ENCODE data around the gene KASH5. TPM values are rescaled to one million over a fixed set of nuclear protein-coding genes. Genes with fewer than 3 reads are reported as not detected.
"Not testable (repeated sequence)": the region's sequence is repeated elsewhere in the genome, so short reads cannot be mapped to it uniquely, and the experiment has no call there.

KASH5 gene
- total and polyA plus RNA-seq, 7 experiments from 2014 or later: 0.27 to 0.97 (median 0.42) TPM; not detected in 4

- H3K27me3 ChIP-seq (ENCODE audit: control insufficient read depth in 2 of 2, insufficient read depth in 2 of 2, low read length in 2 of 2): peaks cover 23 to 32% of the 10 kb centered on the region in 2 donors
- Mint-ChIP-seq H3K9me3 (peaks cover 0 to 2% (median 0%) of the 10 kb centered on the region in 11 donors), H3K4me3 (peak overlapping the region; percentile 75 to 88 (median 83)), H3K27me3 (peaks cover 36 to 48% (median 39%) of the 10 kb centered on the region in 5 donors), H3K4me1 (peaks cover 29 to 54% (median 37%) of the 10 kb centered on the region in 7 donors), H3K36me3 (peaks cover 2 to 15% (median 9%) of the 10 kb centered on the region in 5 donors), H3K27ac (peak overlapping the region; percentile 59 to 91 (median 83))
- H3K36me3 ChIP-seq (ENCODE audit: control insufficient read depth in 2 of 3, insufficient read depth in 3 of 3, low read length in 3 of 3): peaks cover 0 to 27% (median 4%) of the 10 kb centered on the region in 3 experiments
- H3K9me3 ChIP-seq (ENCODE audit: control insufficient read depth in 2 of 3, low read length in 3 of 3): no peaks in the 10 kb centered on the region
- H3K4me3 ChIP-seq (ENCODE audit: low read length): peak overlapping the region; percentile 57
- intact Hi-C loops (cut with micrococcal nuclease): loop anchor here (1.0 to 10.0 kb wide), 22 partner anchors 8 to 358 kb away; partner anchors contain the start of genes CD37 (in 2 of the 2), DKKL1 (in 2 of the 2), PTH2 (in 2 of the 2) and ALDH16A1 (in 1 of the 2)
- peaks cover 12 to 15% of the 10 kb centered on the region in 2 donors for H3K4me1 ChIP-seq (ENCODE audit: control insufficient read depth in 2 of 2, insufficient read depth in 2 of 2, low read length in 2 of 2)
- ChIA-PET POLR2A (interaction anchor here (0.6 to 1.2 kb wide), 5 partner anchors 27 to 1671 kb away, joined by 3 to 6 read pairs (median 3); no protein-coding TSS in a partner anchor), CTCF (interaction anchor here (0.6 to 4.2 kb wide), 8 partner anchors 26 to 230 kb away, joined by 3 to 28 read pairs (median 6); no protein-coding TSS in a partner anchor)
- peak overlapping the region; percentile 51 for H3K27ac ChIP-seq (ENCODE audit: low read depth, low read length)
- DNase-seq (peak; percentile 90 to 98 (median 95)), ATAC-seq (peak; percentile 96)
Measured at GRCh38 chr19:49443366-49444099, 55.5 kb downstream of the KASH5 start.

- DNase-seq; H3K9me3 ChIP-seq (ENCODE audit: control insufficient read depth in 2 of 3, low read length in 3 of 3); H3K27ac ChIP-seq (ENCODE audit: low read depth, low read length); H3K4me3 ChIP-seq (ENCODE audit: low read length); ATAC-seq; H3K9me3 Mint-ChIP-seq: not testable (repeated sequence)
- H3K4me3 Mint-ChIP-seq: peak overlapping the region; percentile 50 to 88 (median 83)
- H3K4me1 Mint-ChIP-seq: peaks cover 36 to 60% (median 42%) of the 10 kb centered on the region in 7 donors
- peaks cover 29 to 42% (median 32%) of the 10 kb centered on the region in 5 donors for H3K27me3 Mint-ChIP-seq
- Histone ChIP-seq H3K4me1 (ENCODE audit: control insufficient read depth in 2 of 2, insufficient read depth in 2 of 2, low read length in 2 of 2) (peaks cover 12 to 15% of the 10 kb centered on the region in 2 donors), H3K36me3 (ENCODE audit: control insufficient read depth in 2 of 3, insufficient read depth in 3 of 3, low read length in 3 of 3) (peaks cover 0 to 34% (median 4%) of the 10 kb centered on the region in 3 experiments), H3K27me3 (ENCODE audit: control insufficient read depth in 2 of 2, insufficient read depth in 2 of 2, low read length in 2 of 2) (peaks cover 20 to 26% of the 10 kb centered on the region in 2 donors)
- POLR2A ChIA-PET: interaction anchor here (0.6 to 1.3 kb wide), 8 partner anchors 25 to 1670 kb away, joined by 3 to 9 read pairs (median 4); no protein-coding TSS in a partner anchor
- H3K36me3 Mint-ChIP-seq: peaks cover 4 to 20% (median 11%) of the 10 kb centered on the region in 5 donors
- CTCF ChIA-PET: interaction anchor here (0.6 to 3.2 kb wide), 12 partner anchors 12 to 230 kb away, joined by 3 to 24 read pairs (median 4); no protein-coding TSS in a partner anchor
- intact Hi-C loops (cut with micrococcal nuclease): loop anchor here (5.0 to 10.0 kb wide), 3 partner anchors 37 to 299 kb away; no protein-coding TSS in a partner anchor
- peak overlapping the region in 7 of 9 donors; percentile 71 to 91 (median 86) for H3K27ac Mint-ChIP-seq
Measured at GRCh38 chr19:49444100-49444700, 56.2 kb downstream of the KASH5 start.

GRCh38 chr19:49445997-49446396 lies 57.9 kb downstream of the KASH5 start:
- peaks cover 0 to 37% (median 4%) of the 10 kb centered on the region in 3 experiments for H3K36me3 ChIP-seq (ENCODE audit: control insufficient read depth in 2 of 3, insufficient read depth in 3 of 3, low read length in 3 of 3)
- peaks cover 0 to 2% (median 0%) of the 10 kb centered on the region in 11 donors for H3K9me3 Mint-ChIP-seq
- peaks cover 40 to 64% (median 46%) of the 10 kb centered on the region in 7 donors for H3K4me1 Mint-ChIP-seq
- peaks cover 7 to 9% of the 10 kb centered on the region in 2 donors for H3K27me3 ChIP-seq (ENCODE audit: control insufficient read depth in 2 of 2, insufficient read depth in 2 of 2, low read length in 2 of 2)
- DNase-seq (no peak), ATAC-seq (no peak)
- no peak overlapping the region for H3K4me3 Mint-ChIP-seq
- ChIA-PET POLR2A (interaction anchor here (0.8 to 15.5 kb wide), 2 partner anchors 10 to 25 kb away, joined by 4 to 226 read pairs; partner anchors contain the start of gene FLT3LG), CTCF (interaction anchor here (0.6 to 3.2 kb wide), 8 partner anchors 24 to 69 kb away, joined by 3 to 24 read pairs (median 4); no protein-coding TSS in a partner anchor)
- H3K36me3 Mint-ChIP-seq: peaks cover 4 to 31% (median 7%) of the 10 kb centered on the region in 5 donors
- peaks cover 21 to 22% of the 10 kb centered on the region in 2 donors for H3K4me1 ChIP-seq (ENCODE audit: control insufficient read depth in 2 of 2, insufficient read depth in 2 of 2, low read length in 2 of 2)
- no peak overlapping the region for H3K4me3 ChIP-seq (ENCODE audit: low read length)
- H3K9me3 ChIP-seq (ENCODE audit: control insufficient read depth in 2 of 3, low read length in 3 of 3): no peaks in the 10 kb centered on the region
- H3K27me3 Mint-ChIP-seq: peaks cover 11 to 24% (median 14%) of the 10 kb centered on the region in 5 donors
- peak overlapping the region in 4 of 9 donors; percentile 41 to 82 (median 72) for H3K27ac Mint-ChIP-seq
- no peak overlapping the region for H3K27ac ChIP-seq (ENCODE audit: low read depth, low read length)
- intact Hi-C loops (cut with micrococcal nuclease): loop anchor here in 1 of 2 donors (10.0 kb wide), 2 partner anchors 221 to 301 kb away; no protein-coding TSS in a partner anchor

GRCh38 chr19:49447485-49448431 lies 59.7 kb downstream of the KASH5 start:
- Histone ChIP-seq H3K27ac (ENCODE audit: low read depth, low read length) (no peak overlapping the region), H3K36me3 (ENCODE audit: control insufficient read depth in 2 of 3, insufficient read depth in 3 of 3, low read length in 3 of 3) (peaks cover 0 to 40% (median 4%) of the 10 kb centered on the region in 3 experiments), H3K27me3 (ENCODE audit: control insufficient read depth in 2 of 2, insufficient read depth in 2 of 2, low read length in 2 of 2) (no peaks in the 10 kb centered on the region), H3K4me3 (ENCODE audit: low read length) (no peak overlapping the region), H3K4me1 (ENCODE audit: control insufficient read depth in 2 of 2, insufficient read depth in 2 of 2, low read length in 2 of 2) (peaks cover 13 to 20% of the 10 kb centered on the region in 2 donors), H3K9me3 (ENCODE audit: control insufficient read depth in 2 of 3, low read length in 3 of 3) (no peaks in the 10 kb centered on the region)
- POLR2A ChIA-PET: interaction anchor here (0.8 to 15.5 kb wide), 4 partner anchors 18 to 73 kb away, joined by 3 to 226 read pairs (median 3); partner anchors contain the start of gene FLT3LG
- Mint-ChIP-seq H3K4me1 (peaks cover 38 to 60% (median 44%) of the 10 kb centered on the region in 7 donors), H3K27me3 (peaks cover 0 to 10% (median 0%) of the 10 kb centered on the region in 5 donors), H3K27ac (peak overlapping the region in 4 of 9 donors; percentile 20 to 97 (median 66)), H3K4me3 (peak overlapping the region in 1 of 10 donors; percentile 100), H3K9me3 (no peaks in the 10 kb centered on the region), H3K36me3 (peaks cover 8 to 36% (median 12%) of the 10 kb centered on the region in 5 donors)
- CTCF ChIA-PET: interaction anchor here (1.4 to 12.2 kb wide), 2 partner anchors 24 to 56 kb away, joined by 3 to 83 read pairs; partner anchors contain the start of gene FLT3LG
- intact Hi-C loops (cut with micrococcal nuclease): loop anchor here in 1 of 2 donors (10.0 kb wide), 2 partner anchors 223 to 303 kb away; no protein-coding TSS in a partner anchor
- DNase-seq: no peak
- no peak for ATAC-seq

- Histone ChIP-seq H3K36me3 (ENCODE audit: control insufficient read depth in 2 of 3, insufficient read depth in 3 of 3, low read length in 3 of 3) (peaks cover 0 to 40% (median 4%) of the 10 kb centered on the region in 3 experiments), H3K4me3 (ENCODE audit: low read length) (no peak overlapping the region), H3K9me3 (ENCODE audit: control insufficient read depth in 2 of 3, low read length in 3 of 3) (no peaks in the 10 kb centered on the region), H3K4me1 (ENCODE audit: control insufficient read depth in 2 of 2, insufficient read depth in 2 of 2, low read length in 2 of 2) (peaks cover 13 to 20% of the 10 kb centered on the region in 2 donors), H3K27me3 (ENCODE audit: control insufficient read depth in 2 of 2, insufficient read depth in 2 of 2, low read length in 2 of 2) (no peaks in the 10 kb centered on the region), H3K27ac (ENCODE audit: low read depth, low read length) (no peak overlapping the region)
- no peak for ATAC-seq
- H3K36me3 Mint-ChIP-seq: peaks cover 8 to 36% (median 12%) of the 10 kb centered on the region in 5 donors
- intact Hi-C loops (cut with micrococcal nuclease): loop anchor here in 1 of 2 donors (10.0 kb wide), 2 partner anchors 224 to 304 kb away; no protein-coding TSS in a partner anchor
- ChIA-PET POLR2A (interaction anchor here (0.8 to 15.5 kb wide), 4 partner anchors 17 to 73 kb away, joined by 3 to 226 read pairs (median 3); partner anchors contain the start of gene FLT3LG), CTCF (interaction anchor here (1.4 to 12.2 kb wide), 2 partner anchors 23 to 56 kb away, joined by 3 to 83 read pairs; partner anchors contain the start of gene FLT3LG)
- H3K27ac Mint-ChIP-seq: peak overlapping the region in 6 of 9 donors; percentile 12 to 97 (median 57)
- H3K4me3 Mint-ChIP-seq: peak overlapping the region in 7 of 10 donors; percentile 11 to 100 (median 51)
- DNase-seq: no peak
- H3K4me1 Mint-ChIP-seq: peaks cover 37 to 61% (median 51%) of the 10 kb centered on the region in 7 donors
- H3K9me3 Mint-ChIP-seq: peaks cover 0 to 5% (median 0%) of the 10 kb centered on the region in 11 donors
- peaks cover 0 to 3% (median 0%) of the 10 kb centered on the region in 5 donors for H3K27me3 Mint-ChIP-seq
Measured at GRCh38 chr19:49448432-49448786, 60.4 kb downstream of the KASH5 start.
